Kidney capillary endothelial cell (primary cell): Measurements from ENCODE around the gene MTFR2.

Experiments
- DNase-seq: peaks from one replicate; pipeline ENCODE4 v3.0.0-alpha.2; 2018; ENCODE audit warnings: low spot score

The MTFR2 gene

DNA sequence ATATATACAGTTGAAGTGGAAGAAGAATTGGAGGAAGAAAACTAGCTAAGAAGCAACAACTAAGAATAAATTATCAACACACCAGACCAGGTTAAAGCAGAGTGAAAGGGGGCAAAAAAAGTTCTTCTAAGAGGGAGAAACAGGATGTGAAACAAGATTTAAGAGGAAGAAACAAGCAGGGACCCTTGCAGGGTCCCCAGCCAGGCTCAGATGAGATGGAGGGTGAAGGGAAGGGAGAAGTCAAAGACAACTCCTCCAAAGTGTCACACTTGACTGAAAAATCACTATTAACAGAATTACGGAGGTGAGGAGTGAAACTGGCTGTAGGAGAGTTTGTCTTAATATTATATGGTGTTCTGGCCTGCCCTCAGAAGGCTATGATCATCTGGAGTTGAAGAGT lies 65.4 kb downstream of the MTFR2 start:
- DNase-seq: no peak

DNA sequence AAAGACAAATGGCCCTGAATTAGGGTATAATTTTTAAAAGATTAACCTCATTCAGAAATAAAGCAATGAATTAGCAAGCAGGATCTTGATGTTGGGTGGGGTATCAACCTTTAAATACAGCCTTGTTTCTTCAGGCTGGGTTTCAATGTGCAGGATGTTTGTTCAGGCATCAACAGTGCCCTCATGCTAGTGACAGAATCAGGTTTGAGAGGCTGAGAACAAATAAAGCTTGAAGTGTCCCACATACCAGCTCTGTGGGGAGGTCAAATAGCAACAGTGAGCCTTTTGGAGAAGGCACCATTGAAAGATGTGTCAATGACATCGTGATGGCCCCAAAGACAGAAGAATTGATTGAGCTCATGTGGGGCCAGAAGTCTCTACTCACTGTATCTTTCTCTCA lies 68.2 kb downstream of the MTFR2 start:
- no peak for DNase-seq

DNA sequence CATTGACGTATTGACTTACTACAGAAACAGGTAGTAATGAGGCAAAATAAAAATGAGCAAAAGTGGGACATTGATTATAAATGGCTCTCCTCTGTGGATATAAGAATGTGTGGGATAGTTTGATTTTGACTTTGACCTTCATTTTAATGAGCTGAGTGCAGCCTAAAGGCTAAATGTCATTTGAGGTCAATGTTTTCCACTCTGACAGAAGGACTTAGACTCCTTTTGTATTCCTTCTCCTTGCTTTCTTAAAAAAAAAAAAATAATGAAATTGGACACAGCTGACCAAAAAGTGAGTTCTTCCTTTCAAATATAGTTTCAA lies 68.6 kb downstream of the MTFR2 start:
- no peak for DNase-seq
